ENCODE data around the gene NUPR1. TPM values are rescaled to one million over a fixed set of nuclear protein-coding genes. Genes with fewer than 3 reads are reported as not detected.

NUPR1 gene
- total RNA-seq, 1 donor from 2014 or later, result 3.8 TPM

DNA sequence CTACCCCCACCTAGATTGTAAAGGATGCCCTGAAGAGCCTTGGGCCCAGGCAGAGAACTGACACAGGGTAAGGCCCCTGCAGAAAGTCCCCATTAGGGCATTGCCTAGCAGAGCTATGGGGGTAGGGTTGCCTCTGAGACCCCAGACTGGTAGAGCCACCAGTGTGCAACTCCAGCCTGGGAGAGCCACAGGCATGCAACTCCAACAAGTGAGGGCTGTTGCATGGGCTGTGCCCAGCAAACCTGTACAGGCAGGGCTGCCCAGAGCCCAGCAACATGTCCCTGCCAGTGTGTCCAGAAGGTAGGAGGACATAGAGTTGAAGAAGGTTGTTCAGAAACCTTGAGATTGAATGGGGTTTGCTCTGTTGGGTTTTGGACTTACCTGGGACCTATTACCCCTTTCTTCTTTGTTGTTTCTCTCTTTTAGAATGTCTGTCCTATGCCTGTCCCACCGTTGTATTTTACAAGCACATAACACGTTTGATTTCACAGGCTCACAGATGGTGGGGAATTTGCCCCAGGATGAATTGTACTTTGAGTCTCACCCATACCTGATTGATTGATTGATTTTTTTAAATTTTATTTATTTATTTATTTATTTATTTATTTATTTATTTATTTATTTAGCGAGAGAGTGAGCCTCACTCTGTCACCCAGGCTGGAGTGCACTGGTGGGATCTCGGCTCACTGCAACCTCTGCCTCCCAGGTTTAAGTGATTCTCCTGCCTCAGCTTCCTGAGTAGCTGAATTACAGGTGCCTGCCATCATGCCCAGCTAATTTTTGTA lies 31.4 kb upstream of the NUPR1 start:
- H3K36me3 ChIP-seq (ENCODE audit: insufficient read depth, low read length), result no peaks in the 10 kb centered on the region
- Mint-ChIP-seq H3K4me1 (ENCODE audit: low read depth, unreplicated experiment) (peaks cover 15% of the 10 kb centered on the region), H3K27ac (ENCODE audit: unreplicated experiment) (no peak overlapping the region), H3K27me3 (ENCODE audit: low read depth, unreplicated experiment) (no peaks in the 10 kb centered on the region), H3K36me3 (ENCODE audit: low read depth, unreplicated experiment) (peaks cover 8% of the 10 kb centered on the region), H3K9me3 (ENCODE audit: unreplicated experiment) (peaks cover 2% of the 10 kb centered on the region), H3K4me3 (ENCODE audit: unreplicated experiment) (no peak overlapping the region)
- H2AFZ ChIP-seq (ENCODE audit: low read depth, low read length), result no peak overlapping the region
- no peaks in the 10 kb centered on the region for H3K27me3 ChIP-seq (ENCODE audit: insufficient read depth, low read length)
- H3K4me3 ChIP-seq (ENCODE audit: insufficient read depth, low read depth, low read length), result no peak overlapping the region
- no peak for TF ChIP-seq EZH2 (IDR thresholded peaks at IDR 0.05; ENCODE audit: insufficient read depth, low read length)
- TF ChIP-seq, protein P1, sequence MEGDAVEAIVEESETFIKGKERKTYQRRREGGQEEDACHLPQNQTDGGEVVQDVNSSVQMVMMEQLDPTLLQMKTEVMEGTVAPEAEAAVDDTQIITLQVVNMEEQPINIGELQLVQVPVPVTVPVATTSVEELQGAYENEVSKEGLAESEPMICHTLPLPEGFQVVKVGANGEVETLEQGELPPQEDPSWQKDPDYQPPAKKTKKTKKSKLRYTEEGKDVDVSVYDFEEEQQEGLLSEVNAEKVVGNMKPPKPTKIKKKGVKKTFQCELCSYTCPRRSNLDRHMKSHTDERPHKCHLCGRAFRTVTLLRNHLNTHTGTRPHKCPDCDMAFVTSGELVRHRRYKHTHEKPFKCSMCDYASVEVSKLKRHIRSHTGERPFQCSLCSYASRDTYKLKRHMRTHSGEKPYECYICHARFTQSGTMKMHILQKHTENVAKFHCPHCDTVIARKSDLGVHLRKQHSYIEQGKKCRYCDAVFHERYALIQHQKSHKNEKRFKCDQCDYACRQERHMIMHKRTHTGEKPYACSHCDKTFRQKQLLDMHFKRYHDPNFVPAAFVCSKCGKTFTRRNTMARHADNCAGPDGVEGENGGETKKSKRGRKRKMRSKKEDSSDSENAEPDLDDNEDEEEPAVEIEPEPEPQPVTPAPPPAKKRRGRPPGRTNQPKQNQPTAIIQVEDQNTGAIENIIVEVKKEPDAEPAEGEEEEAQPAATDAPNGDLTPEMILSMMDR (IDR thresholded peaks at IDR 0.05; ENCODE audit: insufficient read depth, low read depth, low read length), result no peak
- DNase-seq (ENCODE audit: low read depth), result no peak
- no peaks in the 10 kb centered on the region for H3K4me1 ChIP-seq (ENCODE audit: insufficient read depth, low read length)
- no peak overlapping the region for H3K27ac ChIP-seq (ENCODE audit: low read depth, low read length)
- H3K9me3 ChIP-seq (ENCODE audit: insufficient read depth, low read depth, low read length), result peaks cover 5% of the 10 kb centered on the region
- peaks cover 2% of the 10 kb centered on the region for H3K79me2 ChIP-seq (ENCODE audit: insufficient read depth, low read length)
- no peak for FAIRE-seq
- peaks cover 24% of the 10 kb centered on the region for H4K20me1 ChIP-seq (ENCODE audit: insufficient read depth, low read length)
- H3K9ac ChIP-seq (ENCODE audit: low read length), result no peak overlapping the region
- no peak overlapping the region for H3K4me2 ChIP-seq (ENCODE audit: low read length)

- H3K9me3 Mint-ChIP-seq (ENCODE audit: unreplicated experiment), result peaks cover 2% of the 10 kb centered on the region
- no peak overlapping the region for H3K4me3 Mint-ChIP-seq (ENCODE audit: unreplicated experiment)
- H3K27ac Mint-ChIP-seq (ENCODE audit: unreplicated experiment), result peak overlapping the region; percentile 47
- H3K4me1 ChIP-seq (ENCODE audit: insufficient read depth, low read length), result no peaks in the 10 kb centered on the region
- H3K36me3 ChIP-seq (ENCODE audit: insufficient read depth, low read length), result no peaks in the 10 kb centered on the region
- no peak for FAIRE-seq
- H3K79me2 ChIP-seq (ENCODE audit: insufficient read depth, low read length), result peaks cover under 1% of the 10 kb centered on the region
- H3K27me3 ChIP-seq (ENCODE audit: insufficient read depth, low read length), result no peaks in the 10 kb centered on the region
- TF ChIP-seq, protein P1 (IDR thresholded peaks at IDR 0.05; ENCODE audit: insufficient read depth, low read depth, low read length), result no peak
- TF ChIP-seq EZH2 (IDR thresholded peaks at IDR 0.05; ENCODE audit: insufficient read depth, low read length), result no peak
- H4K20me1 ChIP-seq (ENCODE audit: insufficient read depth, low read length), result peaks cover 13% of the 10 kb centered on the region
- no peak overlapping the region for H3K27ac ChIP-seq (ENCODE audit: low read depth, low read length)
- no peaks in the 10 kb centered on the region for H3K27me3 Mint-ChIP-seq (ENCODE audit: low read depth, unreplicated experiment)
- no peak overlapping the region for H3K4me2 ChIP-seq (ENCODE audit: low read length)
- peaks cover 5% of the 10 kb centered on the region for H3K9me3 ChIP-seq (ENCODE audit: insufficient read depth, low read depth, low read length)
- peaks cover 8% of the 10 kb centered on the region for H3K36me3 Mint-ChIP-seq (ENCODE audit: low read depth, unreplicated experiment)
- peak; percentile 57 for DNase-seq (ENCODE audit: low read depth)
- H3K4me3 ChIP-seq (ENCODE audit: insufficient read depth, low read depth, low read length), result no peak overlapping the region
- no peak overlapping the region for H3K9ac ChIP-seq (ENCODE audit: low read length)
- no peak overlapping the region for H2AFZ ChIP-seq (ENCODE audit: low read depth, low read length)
- peaks cover 15% of the 10 kb centered on the region for H3K4me1 Mint-ChIP-seq (ENCODE audit: low read depth, unreplicated experiment)
Measured at GRCh38 chr16:28569021-28569420, 30.2 kb upstream of the NUPR1 start.

DNA sequence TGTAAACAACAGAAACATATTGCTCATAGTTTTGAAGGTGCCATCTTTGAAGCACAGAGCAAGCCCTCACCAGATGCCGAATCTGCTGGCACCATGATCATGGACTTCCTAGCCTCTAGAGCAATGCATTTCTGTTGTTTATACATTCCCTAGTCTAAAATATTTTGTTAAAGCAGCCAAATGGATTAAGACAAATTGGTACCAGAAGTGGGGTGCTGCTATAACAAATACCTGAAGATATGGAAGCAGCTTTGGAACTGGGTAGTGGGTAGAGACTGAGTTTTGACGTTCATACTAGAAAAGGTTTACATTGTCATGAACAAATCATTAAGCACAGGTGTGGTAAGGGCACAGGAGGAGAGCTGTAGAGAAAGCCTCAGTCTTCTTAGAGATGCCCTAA lies 28.5 kb upstream of the NUPR1 start:
- no peak overlapping the region for H3K4me3 Mint-ChIP-seq (ENCODE audit: unreplicated experiment)
- peaks cover 3% of the 10 kb centered on the region for H3K4me1 Mint-ChIP-seq (ENCODE audit: low read depth, unreplicated experiment)
- no peaks in the 10 kb centered on the region for H3K27me3 Mint-ChIP-seq (ENCODE audit: low read depth, unreplicated experiment)

More for the DNA sequence above, 28.5 kb upstream of the NUPR1 start:
- H2AFZ ChIP-seq (ENCODE audit: low read depth, low read length), result no peak overlapping the region
- no peak overlapping the region for H3K9ac ChIP-seq (ENCODE audit: low read length)
- DNase-seq (ENCODE audit: low read depth) (no peak), FAIRE-seq (no peak)
- no peak overlapping the region for H3K4me3 ChIP-seq (ENCODE audit: insufficient read depth, low read depth, low read length)
- Mint-ChIP-seq H3K36me3 (ENCODE audit: low read depth, unreplicated experiment) (peaks cover 8% of the 10 kb centered on the region), H3K9me3 (ENCODE audit: unreplicated experiment) (peaks cover 2% of the 10 kb centered on the region), H3K27ac (ENCODE audit: unreplicated experiment) (no peak overlapping the region)
- H3K79me2 ChIP-seq (ENCODE audit: insufficient read depth, low read length), result no peaks in the 10 kb centered on the region
- H4K20me1 ChIP-seq (ENCODE audit: insufficient read depth, low read length), result peaks cover 5% of the 10 kb centered on the region
- no peak overlapping the region for H3K4me2 ChIP-seq (ENCODE audit: low read length)
- no peaks in the 10 kb centered on the region for H3K4me1 ChIP-seq (ENCODE audit: insufficient read depth, low read length)
- TF ChIP-seq EZH2 (IDR thresholded peaks at IDR 0.05; ENCODE audit: insufficient read depth, low read length), result no peak
- TF ChIP-seq, protein P1 (IDR thresholded peaks at IDR 0.05; ENCODE audit: insufficient read depth, low read depth, low read length), result no peak
- H3K27ac ChIP-seq (ENCODE audit: low read depth, low read length), result no peak overlapping the region
- H3K9me3 ChIP-seq (ENCODE audit: insufficient read depth, low read depth, low read length), result peaks cover 5% of the 10 kb centered on the region
- H3K27me3 ChIP-seq (ENCODE audit: insufficient read depth, low read length), result no peaks in the 10 kb centered on the region
- no peaks in the 10 kb centered on the region for H3K36me3 ChIP-seq (ENCODE audit: insufficient read depth, low read length)
